ENCODE measurements around the gene MEX3D. TPM values are rescaled to one million over a fixed set of nuclear protein-coding genes. Genes with fewer than 3 reads are reported as not detected.

MEX3D gene
- total and polyA plus RNA-seq, 2 of the 4 experiments (the other 2 are of a cell fraction), result 9.1 to 9.6 TPM

DNA sequence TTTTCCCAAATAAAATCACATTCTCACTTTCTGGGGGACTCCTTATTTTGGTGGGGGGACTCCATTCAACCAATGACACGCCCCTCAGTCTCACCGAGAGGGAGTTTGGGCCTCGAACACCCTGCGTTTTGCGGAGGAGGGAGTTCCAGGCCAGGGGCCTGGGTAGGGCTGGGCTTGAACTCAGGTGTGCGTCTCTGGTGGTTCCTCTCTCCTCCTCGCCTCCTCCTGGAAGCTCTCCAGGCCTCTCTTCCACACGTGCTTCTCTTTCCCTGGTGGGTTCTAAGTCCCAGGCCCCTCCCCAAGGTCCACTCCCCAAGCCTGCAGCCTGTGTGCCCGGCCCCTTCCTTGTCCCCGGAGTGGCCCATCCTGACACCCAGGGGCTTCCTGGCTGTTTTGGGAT lies 14.7 kb downstream of the MEX3D start:
- Histone ChIP-seq H3K27ac (ENCODE audit: insufficient read depth, low read length) (no peak overlapping the region), H3K4me1 (ENCODE audit: control insufficient read depth, insufficient read depth, low read length) (no peaks in the 10 kb centered on the region), H2BK120ac (ENCODE audit: low read depth, low read length) (no peak overlapping the region), H4K91ac (ENCODE audit: insufficient read depth, low read depth, low read length) (no peak overlapping the region), H3K4me2 (ENCODE audit: low read depth, low read length) (no peak overlapping the region), H4K5ac (ENCODE audit: low read depth, low read length) (no peak overlapping the region), H2BK20ac (ENCODE audit: low read depth, low read length) (no peak overlapping the region), H4K8ac (ENCODE audit: low read depth in 2 of 2, low read length in 2 of 2) (no peak overlapping the region), H3K14ac (replicated peaks; ENCODE audit: low read depth, low read length) (no peak overlapping the region), H2BK5ac (ENCODE audit: low read depth, low read length, poor library complexity, severe bottlenecking) (no peak overlapping the region), H2BK15ac (ENCODE audit: low read depth, low read length) (no peak overlapping the region), H3K27me3 (ENCODE audit: control insufficient read depth, insufficient read depth, low read length) (no peaks in the 10 kb centered on the region), H3K79me1 (ENCODE audit: low read depth in 1 of 2, low read length in 2 of 2) (peaks cover 4 to 18% of the 10 kb centered on the region in 2 experiments; a peak in 2 of 4 replicates), H3K36me3 (ENCODE audit: control insufficient read depth, insufficient read depth, low read length) (peaks cover 22% of the 10 kb centered on the region), H3K9me3 (ENCODE audit: control insufficient read depth, insufficient read depth, low read length) (no peaks in the 10 kb centered on the region), H3K9me1 (ENCODE audit: insufficient read depth, low read length) (peaks cover 3% of the 10 kb centered on the region; the same call in 1 of the 2 replicates), H2AK9ac (replicated peaks; ENCODE audit: low read depth, low read length, poor library complexity) (no peak overlapping the region), H3K23ac (ENCODE audit: low read depth, low read length) (no peak overlapping the region), H3K4me3 (ENCODE audit: insufficient read depth, low read depth, low read length) (no peak overlapping the region), H3K4ac (ENCODE audit: low read depth, low read length) (no peak overlapping the region), H2AK5ac (ENCODE audit: low read depth, low read length) (no peak overlapping the region), H3K18ac (ENCODE audit: low read depth, low read length) (no peak overlapping the region), H4K20me1 (ENCODE audit: insufficient read depth, low read length) (peaks cover 18% of the 10 kb centered on the region), H2AFZ (replicated peaks; ENCODE audit: low read length, poor library complexity) (no peak overlapping the region), H3K9ac (ENCODE audit: low read depth, low read length) (no peak overlapping the region), H3K56ac (ENCODE audit: extremely low read depth, insufficient read depth, low read length) (no peak overlapping the region)
- DNase-seq (no peak), ATAC-seq (ENCODE audit: low read depth) (no peak)
- intact Hi-C loops (cut with micrococcal nuclease) (no loop called here), dilution Hi-C loops (cut with HindIII; ENCODE audit: low sequenced_read_pairs, unreplicated experiment) (no loop called here), in situ Hi-C loops (cut with MboI; ENCODE audit: low sequenced_read_pairs) (no loop called here)
- no TSS peak for BruUV-seq (replicated peaks)
- WGBS, 2 experiments (ENCODE audit: extremely low coverage in 2 of 2, insufficient read length in 1 of 2), result 100% methylated on average over 3 of the region's 10 CpGs; no CpG with 5 or more reads in 1 of the 2 experiments
- no peak for TF ChIP-seq POLR2A (IDR thresholded peaks at IDR 0.05; ENCODE audit: low read depth, low read length)
- no peak for TF ChIP-seq MAZ (IDR thresholded peaks at IDR 0.05; ENCODE audit: borderline replicate concordance, low read depth, low read length)
- no peak for TF ChIP-seq RAD21 (IDR thresholded peaks at IDR 0.05; ENCODE audit: low read length)
- no peak for TF ChIP-seq MAFK (IDR thresholded peaks at IDR 0.05; ENCODE audit: low read depth, low read length)
- no peak for TF ChIP-seq MXI1 (IDR thresholded peaks at IDR 0.05; ENCODE audit: borderline replicate concordance, low read depth, low read length)
- no peak for TF ChIP-seq NFE2L2 (IDR thresholded peaks at IDR 0.05; ENCODE audit: low read depth, low read length)
- no peak for TF ChIP-seq BHLHE40 (IDR thresholded peaks at IDR 0.05; ENCODE audit: low read depth, low read length)
- TF ChIP-seq, protein P1, sequence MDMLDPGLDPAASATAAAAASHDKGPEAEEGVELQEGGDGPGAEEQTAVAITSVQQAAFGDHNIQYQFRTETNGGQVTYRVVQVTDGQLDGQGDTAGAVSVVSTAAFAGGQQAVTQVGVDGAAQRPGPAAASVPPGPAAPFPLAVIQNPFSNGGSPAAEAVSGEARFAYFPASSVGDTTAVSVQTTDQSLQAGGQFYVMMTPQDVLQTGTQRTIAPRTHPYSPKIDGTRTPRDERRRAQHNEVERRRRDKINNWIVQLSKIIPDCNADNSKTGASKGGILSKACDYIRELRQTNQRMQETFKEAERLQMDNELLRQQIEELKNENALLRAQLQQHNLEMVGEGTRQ (IDR thresholded peaks at IDR 0.05; ENCODE audit: low read depth, low read length), result no peak
- no peak for TF ChIP-seq RFX5 (IDR thresholded peaks at IDR 0.05; ENCODE audit: low read depth, low read length)
- TF ChIP-seq, protein P2, sequence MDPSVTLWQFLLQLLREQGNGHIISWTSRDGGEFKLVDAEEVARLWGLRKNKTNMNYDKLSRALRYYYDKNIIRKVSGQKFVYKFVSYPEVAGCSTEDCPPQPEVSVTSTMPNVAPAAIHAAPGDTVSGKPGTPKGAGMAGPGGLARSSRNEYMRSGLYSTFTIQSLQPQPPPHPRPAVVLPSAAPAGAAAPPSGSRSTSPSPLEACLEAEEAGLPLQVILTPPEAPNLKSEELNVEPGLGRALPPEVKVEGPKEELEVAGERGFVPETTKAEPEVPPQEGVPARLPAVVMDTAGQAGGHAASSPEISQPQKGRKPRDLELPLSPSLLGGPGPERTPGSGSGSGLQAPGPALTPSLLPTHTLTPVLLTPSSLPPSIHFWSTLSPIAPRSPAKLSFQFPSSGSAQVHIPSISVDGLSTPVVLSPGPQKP (IDR thresholded peaks at IDR 0.05; ENCODE audit: borderline replicate concordance, low read depth, low read length), result no peak
- TF ChIP-seq CEBPB (IDR thresholded peaks at IDR 0.05; ENCODE audit: low read depth, low read length), result no peak
- no peak for TF ChIP-seq SMC3 (IDR thresholded peaks at IDR 0.05; ENCODE audit: low read depth, low read length)
- TF ChIP-seq FOS (IDR thresholded peaks at IDR 0.05; ENCODE audit: low read depth, low read length), result no peak
- TF ChIP-seq RCOR1 (IDR thresholded peaks at IDR 0.05; ENCODE audit: insufficient replicate concordance, low read length), result no peak
- TF ChIP-seq, protein P3, sequence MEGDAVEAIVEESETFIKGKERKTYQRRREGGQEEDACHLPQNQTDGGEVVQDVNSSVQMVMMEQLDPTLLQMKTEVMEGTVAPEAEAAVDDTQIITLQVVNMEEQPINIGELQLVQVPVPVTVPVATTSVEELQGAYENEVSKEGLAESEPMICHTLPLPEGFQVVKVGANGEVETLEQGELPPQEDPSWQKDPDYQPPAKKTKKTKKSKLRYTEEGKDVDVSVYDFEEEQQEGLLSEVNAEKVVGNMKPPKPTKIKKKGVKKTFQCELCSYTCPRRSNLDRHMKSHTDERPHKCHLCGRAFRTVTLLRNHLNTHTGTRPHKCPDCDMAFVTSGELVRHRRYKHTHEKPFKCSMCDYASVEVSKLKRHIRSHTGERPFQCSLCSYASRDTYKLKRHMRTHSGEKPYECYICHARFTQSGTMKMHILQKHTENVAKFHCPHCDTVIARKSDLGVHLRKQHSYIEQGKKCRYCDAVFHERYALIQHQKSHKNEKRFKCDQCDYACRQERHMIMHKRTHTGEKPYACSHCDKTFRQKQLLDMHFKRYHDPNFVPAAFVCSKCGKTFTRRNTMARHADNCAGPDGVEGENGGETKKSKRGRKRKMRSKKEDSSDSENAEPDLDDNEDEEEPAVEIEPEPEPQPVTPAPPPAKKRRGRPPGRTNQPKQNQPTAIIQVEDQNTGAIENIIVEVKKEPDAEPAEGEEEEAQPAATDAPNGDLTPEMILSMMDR (conservative IDR thresholded peaks at IDR 0.05; ENCODE audit: low read depth, low read length), result no peak
- TF ChIP-seq CHD1 (IDR thresholded peaks at IDR 0.05; ENCODE audit: low read depth, low read length), result no peak
- CTCF ChIA-PET, result no interaction called here
- POLR2A ChIA-PET (ENCODE audit: unreplicated experiment), result no interaction called here

Measured in IMR-90 (cell line).